Germinal center (tissue), 1 donor: ENCODE measurements around the gene RGR.

ENCODE experiments used
- DNase-seq: peaks from one replicate; pipeline ENCODE4 v3.0.0; 2012; ENCODE audit warnings: mixed read lengths, low spot score

RGR gene

DNA sequence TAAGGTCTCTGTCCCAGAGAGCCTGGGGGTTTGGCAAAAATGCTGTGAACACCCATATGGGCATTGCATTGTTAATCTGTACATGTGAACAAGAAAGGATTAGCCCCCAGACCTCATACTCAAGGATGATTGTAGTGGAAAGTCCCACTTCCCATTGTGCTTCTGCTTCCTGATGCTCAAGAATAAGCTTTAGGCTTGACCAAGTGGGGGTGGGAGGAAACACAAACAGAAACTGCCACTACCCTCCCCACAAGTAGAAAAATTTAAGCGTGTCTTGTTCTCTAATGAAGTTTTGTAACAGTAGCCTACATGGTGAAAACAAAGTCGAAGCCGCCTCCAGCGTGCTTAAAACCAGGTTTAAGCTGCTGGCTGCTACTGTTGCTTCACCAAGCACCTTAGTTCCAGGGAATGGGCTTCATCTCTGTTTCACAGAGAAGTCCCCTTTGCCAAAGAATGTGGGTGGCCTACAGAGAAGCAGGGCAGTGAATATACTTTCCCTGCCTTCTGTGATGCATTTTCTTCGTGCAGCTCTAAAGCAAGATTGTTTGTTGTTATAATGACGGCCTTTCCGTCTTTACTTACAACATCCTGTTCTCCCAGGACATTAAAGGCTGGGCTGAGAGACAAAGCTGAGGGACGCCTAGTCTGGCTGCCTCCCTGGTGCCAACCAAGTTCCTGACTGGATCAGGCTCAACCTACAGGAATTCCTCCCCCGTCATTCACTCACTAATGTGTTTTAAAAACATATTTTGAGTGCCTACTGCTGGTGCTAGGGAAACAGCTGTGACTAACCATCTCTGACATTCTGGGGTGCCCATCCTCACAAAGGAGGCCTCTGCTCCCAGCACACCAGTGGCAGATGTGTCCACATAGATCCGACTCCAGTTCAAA is 51.5 kb downstream of the RGR start:
- no peak for DNase-seq

DNA sequence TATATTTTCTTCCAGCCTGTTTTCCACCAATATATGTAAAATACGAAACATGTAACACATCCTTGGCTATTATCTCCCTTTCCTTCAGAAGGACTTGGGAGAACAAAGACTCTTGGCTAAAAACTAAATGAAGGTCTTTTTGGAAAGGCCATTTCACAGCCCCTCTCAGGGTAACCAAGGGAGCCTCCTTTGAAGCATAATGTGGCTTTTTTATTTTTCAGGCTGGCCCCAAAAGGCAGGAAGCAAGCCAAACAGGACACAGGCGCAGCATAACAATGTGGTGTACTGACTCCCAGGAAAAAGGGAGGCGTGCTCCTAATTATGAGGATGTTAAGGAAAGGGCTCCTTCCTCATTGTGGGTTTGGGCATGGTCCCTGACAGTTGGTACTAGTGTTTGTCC is 53.2 kb downstream of the RGR start:
- DNase-seq: no peak

DNA sequence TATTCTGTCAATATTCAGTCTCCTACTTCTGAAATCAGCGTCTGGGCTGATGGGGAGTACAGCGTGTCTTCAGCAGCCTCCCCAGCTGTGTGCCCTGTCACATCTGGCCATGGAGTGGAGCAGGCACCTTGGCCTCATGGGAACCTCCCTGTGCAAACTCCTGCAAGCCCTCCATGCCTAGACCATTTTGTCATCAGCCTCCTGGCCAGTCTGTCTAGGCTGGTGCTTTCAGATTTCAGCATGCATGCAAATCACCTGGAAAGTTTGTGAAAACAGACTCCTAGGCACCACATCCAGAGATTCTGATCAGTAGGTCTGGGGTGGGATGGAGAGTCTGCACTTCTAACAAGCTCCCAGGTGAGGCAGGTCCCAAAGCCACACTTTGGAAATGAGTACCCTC is 57.4 kb downstream of the RGR start:
- DNase-seq: no peak

DNA sequence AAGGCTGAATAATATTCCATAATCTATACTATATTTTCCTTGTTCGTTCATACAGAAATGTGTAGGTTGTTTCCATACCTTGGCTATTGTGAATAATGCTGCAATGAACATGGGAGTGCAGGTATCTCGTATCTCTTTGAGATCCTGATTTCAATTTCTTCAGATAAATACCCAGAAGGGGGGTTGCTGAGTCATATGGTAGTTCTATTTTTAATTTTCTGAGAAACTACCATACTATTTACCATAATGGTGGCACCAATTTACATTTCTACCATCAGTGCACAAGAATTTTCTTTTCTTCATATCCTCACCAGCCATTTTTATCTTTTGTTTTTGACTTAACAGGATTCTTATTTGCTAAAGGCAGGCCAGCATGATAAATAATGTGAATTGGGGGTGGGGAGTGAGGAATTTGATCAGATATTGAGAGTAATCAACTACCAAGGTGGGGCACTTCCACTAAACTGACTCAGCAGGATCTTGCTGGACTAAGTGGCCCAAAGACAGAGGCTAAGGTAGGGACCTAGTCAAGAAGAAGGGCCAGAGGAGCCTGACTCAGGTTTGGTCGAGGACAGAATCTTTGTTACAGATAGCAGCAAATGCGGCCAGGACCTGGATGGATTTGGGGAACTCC is 62.0 kb downstream of the RGR start:
- no peak for DNase-seq

DNA sequence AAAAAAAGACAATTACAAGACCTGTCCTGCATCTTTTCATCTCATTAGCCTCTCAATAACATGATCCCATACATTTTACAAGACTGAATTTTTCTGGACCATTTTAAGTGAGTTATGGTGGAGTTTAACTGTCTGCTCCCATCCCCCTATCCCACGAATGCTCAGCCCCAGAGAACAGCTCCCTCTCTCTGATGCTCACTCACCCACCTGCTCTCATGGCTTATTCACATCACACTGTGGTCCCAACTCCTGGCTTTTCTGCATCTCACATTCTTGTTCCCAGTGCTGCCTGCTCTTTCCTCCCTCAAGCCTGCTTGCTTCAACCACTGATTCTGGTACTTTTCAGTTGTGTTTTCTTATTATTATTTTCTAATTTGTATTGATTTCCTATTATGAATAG is 63.2 kb downstream of the RGR start:
- no peak for DNase-seq

DNA sequence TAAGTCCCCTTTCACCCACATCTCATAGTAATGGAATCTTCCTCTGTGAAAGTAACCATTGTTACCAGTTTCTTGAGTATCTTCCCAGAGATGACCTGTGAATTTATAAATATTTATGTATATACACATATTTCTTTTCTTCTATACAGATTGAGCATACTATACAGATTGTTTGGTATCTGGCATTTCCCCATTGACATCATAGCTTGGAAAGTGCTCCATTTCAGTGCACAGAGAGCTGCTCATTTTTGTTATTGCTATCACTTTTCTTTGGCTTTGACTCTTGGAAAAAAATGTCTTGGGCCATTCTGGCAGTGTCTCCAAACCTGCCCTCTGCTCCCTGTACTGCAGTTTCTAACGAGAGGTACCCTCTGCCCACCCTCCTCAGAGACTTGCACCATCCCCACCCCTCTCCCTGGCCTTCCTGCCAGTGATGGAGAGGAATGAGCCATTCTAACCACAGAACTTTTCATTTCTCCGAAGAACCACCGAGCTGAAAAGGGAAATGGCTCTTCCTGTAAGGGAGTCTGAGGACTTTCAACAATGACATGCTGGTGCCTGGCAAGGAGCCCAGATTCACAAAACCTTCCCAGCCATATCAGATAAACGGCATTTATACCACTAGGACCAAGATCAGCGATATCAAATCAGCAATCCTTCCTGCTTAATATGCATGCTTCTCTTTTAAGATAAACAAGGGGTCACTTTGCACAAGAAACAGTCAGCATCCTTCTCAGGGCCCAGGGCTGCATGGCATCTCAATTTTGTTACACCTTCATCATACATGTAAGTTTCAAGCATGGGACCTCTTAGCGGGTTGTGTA is 63.8 kb downstream of the RGR start:
- no peak for DNase-seq
